ENCODE results near the gene TSPEAR. TPM values are rescaled to one million over a fixed set of nuclear protein-coding genes. Genes with fewer than 3 reads are reported as not detected.

The TSPEAR gene
- total and polyA plus RNA-seq, 9 of the 15 experiments (the other 6 are each of a cell fraction or from before 2014, with no cell fraction given): not detected

- ATAC-seq (no peak), FAIRE-seq (no peak), DNase-seq (ENCODE audit: extremely low read depth in 1 of 4, low spot score in 3 of 4) (no peak)
- TF ChIP-seq, protein P1, sequence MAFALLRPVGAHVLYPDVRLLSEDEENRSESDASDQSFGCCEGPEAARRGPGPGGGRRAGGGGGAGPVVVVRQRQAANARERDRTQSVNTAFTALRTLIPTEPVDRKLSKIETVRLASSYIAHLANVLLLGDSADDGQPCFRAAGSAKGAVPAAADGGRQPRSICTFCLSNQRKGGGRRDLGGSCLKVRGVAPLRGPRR (CRISPR knock-in tag; IDR thresholded peaks at IDR 0.05): no peak
- TF ChIP-seq PRMT5 (CRISPR knock-in tag; IDR thresholded peaks at IDR 0.05): no peak
- no peak for TF ChIP-seq POLR3G (IDR thresholded peaks at IDR 0.05; ENCODE audit: extremely low read depth, insufficient read length, insufficient replicate concordance)
- TF ChIP-seq ADNP (tag; IDR thresholded peaks at IDR 0.05): no peak
- TF ChIP-seq MBD1 (CRISPR knock-in tag; IDR thresholded peaks at IDR 0.05): no peak
- TF ChIP-seq EWSR1 (IDR thresholded peaks at IDR 0.05; ENCODE audit: borderline replicate concordance, low read depth, partially characterized antibody): no peak
- no peak for TF ChIP-seq ZNF354B (CRISPR knock-in tag; IDR thresholded peaks at IDR 0.05)
- no peak for TF ChIP-seq ZC3H8 (IDR thresholded peaks at IDR 0.05)
- TF ChIP-seq HIVEP1 (CRISPR knock-in tag; IDR thresholded peaks at IDR 0.05): no peak
- TF ChIP-seq CBX8 (IDR thresholded peaks at IDR 0.05; ENCODE audit: borderline replicate concordance, extremely low read depth, low read depth, low read length, poor library complexity, severe bottlenecking): no peak
- TF ChIP-seq U2AF2 (optimal IDR thresholded peaks at IDR 0.05; ENCODE audit: low read depth, low read length): no peak
- no peak for TF ChIP-seq ZBTB8A (IDR thresholded peaks at IDR 0.05; ENCODE audit: partially characterized antibody)
- TF ChIP-seq ZBTB17 (CRISPR knock-in tag; IDR thresholded peaks at IDR 0.05): no peak
- H4K20me1 ChIP-seq (replicated peaks; ENCODE audit: control insufficient read depth, insufficient read depth, low read length): no peaks in the 10 kb centered on the region
- H3K27ac ChIP-seq (ENCODE audit: extremely low read depth, low read depth, low read length): no peak overlapping the region
- peaks cover 21% of the 10 kb centered on the region; the same call in 1 of the 2 replicates for H3K9me3 ChIP-seq (replicated peaks; ENCODE audit: control insufficient read depth, insufficient read depth, low read depth, low read length)
- in situ Hi-C loops (cut with MboI): no loop called here
- ChIA-PET POLR2A (interaction anchor here (0.8 kb wide), 1 partner anchor 151 kb away, joined by 3 read pairs; no protein-coding TSS in a partner anchor), CTCF (ENCODE audit: low intra/inter-chr PET ratio) (no interaction called here)
- no peak overlapping the region for H3K4me2 ChIP-seq (ENCODE audit: insufficient read depth, low read length)
- H3K9me1 ChIP-seq (ENCODE audit: control insufficient read depth, insufficient read depth, low read length): no peaks in the 10 kb centered on the region
- no peaks in the 10 kb centered on the region for H3K79me2 ChIP-seq (ENCODE audit: control insufficient read depth, insufficient read depth, low read length)
- H2AFZ ChIP-seq (ENCODE audit: low read depth, low read length): no peak overlapping the region
- no peak overlapping the region for H3K9ac ChIP-seq (ENCODE audit: insufficient read depth in 1 of 2, low read depth in 2 of 2, low read length in 2 of 2)
- WGBS (ENCODE audit: insufficient coverage, low coverage, missing lambda C conversion rate): 23% methylated on average over 31 of the region's 31 CpGs
- H3K4me1 ChIP-seq (replicated peaks in 1 of 2; ENCODE audit: control insufficient read depth in 2 of 2, insufficient read depth in 2 of 2, low read length in 2 of 2): peaks cover 0 to 39% of the 10 kb centered on the region in 2 experiments; a peak in 3 of 5 replicates
- intact Hi-C loops (cut with micrococcal nuclease): no loop called here
- peaks cover 0 to 20% of the 10 kb centered on the region in 2 experiments; a peak in 1 of 5 replicates for H3K27me3 ChIP-seq (ENCODE audit: control insufficient read depth in 2 of 2, insufficient read depth in 2 of 2, low read length in 2 of 2)
- H3K36me3 ChIP-seq (ENCODE audit: control insufficient read depth, insufficient read depth, low read length): no peaks in the 10 kb centered on the region
- BruUV-seq (replicated peaks): no TSS peak
- no peak overlapping the region for H3K4me3 ChIP-seq
Measured at GRCh38 chr21:44520326-44521300, 190.8 kb downstream of the TSPEAR start.
